Measurements from ENCODE around the gene TOMM40. TPM values are rescaled to one million over a fixed set of nuclear protein-coding genes. Genes with fewer than 3 reads are reported as not detected.
A peak's percentile ranks its signal among the peaks of the same experiment; 100 is the strongest.

The TOMM40 gene
- total and polyA plus RNA-seq, 2 of the 13 experiments (the other 11 are each of a cell fraction or from before 2014, with no cell fraction given) = 72.0 to 110 TPM

DNA sequence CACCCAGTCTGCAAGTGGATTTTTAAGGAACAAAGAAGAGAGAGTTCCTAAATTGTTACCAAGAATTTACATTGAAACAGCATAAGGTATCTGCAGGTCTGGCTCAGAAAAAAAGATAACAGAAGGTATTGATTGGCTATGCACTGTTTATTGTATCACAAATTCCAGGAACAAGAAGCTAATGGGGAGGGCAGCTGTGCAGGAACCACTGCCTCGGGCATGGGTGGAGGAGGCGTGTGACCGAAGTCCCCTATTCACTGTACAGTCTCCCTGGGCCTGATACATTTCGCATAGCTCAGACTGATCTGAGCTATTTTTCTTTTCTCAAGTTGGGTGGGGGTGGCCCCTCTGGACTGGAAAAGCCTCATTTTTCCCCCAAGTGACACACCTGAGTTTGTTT is 33.2 kb upstream of the TOMM40 start (continued):
- TF ChIP-seq POLR2AphosphoS2 (IDR thresholded peaks at IDR 0.05; ENCODE audit: low read depth, low read length) (no peak), FOXO4 (CRISPR knock-in tag; conservative IDR thresholded peaks at IDR 0.05) (no peak), THAP11 (CRISPR knock-in tag; IDR thresholded peaks at IDR 0.05) (no peak), NR2F6 (IDR thresholded peaks at IDR 0.05) (no peak), NR2F6 (CRISPR knock-in tag; IDR thresholded peaks at IDR 0.05) (0 out of 2 replicates have a peak, but pooled peaks have one; percentile 22), PITX1 (CRISPR knock-in tag; IDR thresholded peaks at IDR 0.05) (peak; percentile 20; the same call in 1 of the 2 replicates), NFYC (CRISPR knock-in tag; IDR thresholded peaks at IDR 0.05) (peak; percentile 14; the same call in 1 of the 2 replicates), REPIN1 (CRISPR knock-in tag; IDR thresholded peaks at IDR 0.05; ENCODE audit: borderline replicate concordance, low read depth) (0 out of 2 replicates have a peak, but pooled peaks have one; percentile 29), ZNF616 (CRISPR knock-in tag; IDR thresholded peaks at IDR 0.05; ENCODE audit: low read depth) (no peak), ZFYVE20 (CRISPR knock-in tag; IDR thresholded peaks at IDR 0.05; ENCODE audit: borderline replicate concordance, low read depth) (no peak), MYPOP (CRISPR knock-in tag; IDR thresholded peaks at IDR 0.05) (no peak), FOXO1 (CRISPR knock-in tag; IDR thresholded peaks at IDR 0.05) (peak; percentile 35; the same call in 1 of the 2 replicates), ZC3H4 (CRISPR knock-in tag; IDR thresholded peaks at IDR 0.05; ENCODE audit: borderline replicate concordance) (no peak), ZBTB26 (CRISPR knock-in tag; IDR thresholded peaks at IDR 0.05; ENCODE audit: borderline replicate concordance) (no peak), ZSCAN31 (CRISPR knock-in tag; IDR thresholded peaks at IDR 0.05; ENCODE audit: low read depth) (no peak), TEF (CRISPR knock-in tag; IDR thresholded peaks at IDR 0.05) (no peak), ATF4 (CRISPR knock-in tag; IDR thresholded peaks at IDR 0.05) (no peak)
- TF ChIP-seq, protein P1, sequence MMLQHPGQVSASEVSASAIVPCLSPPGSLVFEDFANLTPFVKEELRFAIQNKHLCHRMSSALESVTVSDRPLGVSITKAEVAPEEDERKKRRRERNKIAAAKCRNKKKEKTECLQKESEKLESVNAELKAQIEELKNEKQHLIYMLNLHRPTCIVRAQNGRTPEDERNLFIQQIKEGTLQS (CRISPR knock-in tag; IDR thresholded peaks at IDR 0.05) = no peak
- TF ChIP-seq, protein P2, sequence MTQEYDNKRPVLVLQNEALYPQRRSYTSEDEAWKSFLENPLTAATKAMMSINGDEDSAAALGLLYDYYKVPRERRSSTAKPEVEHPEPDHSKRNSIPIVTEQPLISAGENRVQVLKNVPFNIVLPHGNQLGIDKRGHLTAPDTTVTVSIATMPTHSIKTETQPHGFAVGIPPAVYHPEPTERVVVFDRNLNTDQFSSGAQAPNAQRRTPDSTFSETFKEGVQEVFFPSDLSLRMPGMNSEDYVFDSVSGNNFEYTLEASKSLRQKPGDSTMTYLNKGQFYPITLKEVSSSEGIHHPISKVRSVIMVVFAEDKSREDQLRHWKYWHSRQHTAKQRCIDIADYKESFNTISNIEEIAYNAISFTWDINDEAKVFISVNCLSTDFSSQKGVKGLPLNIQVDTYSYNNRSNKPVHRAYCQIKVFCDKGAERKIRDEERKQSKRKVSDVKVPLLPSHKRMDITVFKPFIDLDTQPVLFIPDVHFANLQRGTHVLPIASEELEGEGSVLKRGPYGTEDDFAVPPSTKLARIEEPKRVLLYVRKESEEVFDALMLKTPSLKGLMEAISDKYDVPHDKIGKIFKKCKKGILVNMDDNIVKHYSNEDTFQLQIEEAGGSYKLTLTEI (CRISPR knock-in tag; conservative IDR thresholded peaks at IDR 0.05) = no peak
- TF ChIP-seq, protein P3, sequence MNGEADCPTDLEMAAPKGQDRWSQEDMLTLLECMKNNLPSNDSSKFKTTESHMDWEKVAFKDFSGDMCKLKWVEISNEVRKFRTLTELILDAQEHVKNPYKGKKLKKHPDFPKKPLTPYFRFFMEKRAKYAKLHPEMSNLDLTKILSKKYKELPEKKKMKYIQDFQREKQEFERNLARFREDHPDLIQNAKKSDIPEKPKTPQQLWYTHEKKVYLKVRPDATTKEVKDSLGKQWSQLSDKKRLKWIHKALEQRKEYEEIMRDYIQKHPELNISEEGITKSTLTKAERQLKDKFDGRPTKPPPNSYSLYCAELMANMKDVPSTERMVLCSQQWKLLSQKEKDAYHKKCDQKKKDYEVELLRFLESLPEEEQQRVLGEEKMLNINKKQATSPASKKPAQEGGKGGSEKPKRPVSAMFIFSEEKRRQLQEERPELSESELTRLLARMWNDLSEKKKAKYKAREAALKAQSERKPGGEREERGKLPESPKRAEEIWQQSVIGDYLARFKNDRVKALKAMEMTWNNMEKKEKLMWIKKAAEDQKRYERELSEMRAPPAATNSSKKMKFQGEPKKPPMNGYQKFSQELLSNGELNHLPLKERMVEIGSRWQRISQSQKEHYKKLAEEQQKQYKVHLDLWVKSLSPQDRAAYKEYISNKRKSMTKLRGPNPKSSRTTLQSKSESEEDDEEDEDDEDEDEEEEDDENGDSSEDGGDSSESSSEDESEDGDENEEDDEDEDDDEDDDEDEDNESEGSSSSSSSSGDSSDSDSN (CRISPR knock-in tag; IDR thresholded peaks at IDR 0.05) = 0 out of 2 replicates have a peak, but pooled peaks have one; percentile 25

Data from HepG2 (cell line).